GM21717 (cell line): ENCODE results near the gene TMEM184C.

Experiments
- ATAC-seq: cut with Tn5 transposase; IDR thresholded peaks from one replicate; pipeline ENCODE4 v1.9.1; 2021; ENCODE audit warnings: mild to moderate bottlenecking, moderate library complexity; ENCODE audit not compliant: unreplicated experiment

TMEM184C gene

GRCh38 chr4:147617173-147617840 lies at the start of gene TMEM184C:
Gene TMEM184C, plus strand, starts transcription at chr4:147617397. Its CDS starts 560 bp downstream, at chr4:147617957.
- peak; percentile 100 for ATAC-seq

GRCh38 chr4:147570616-147571015 lies 46.6 kb upstream of the TMEM184C start:
- no peak for ATAC-seq

- ATAC-seq = no peak
Measured at GRCh38 chr4:147571036-147571770, 46.0 kb upstream of the TMEM184C start.

GRCh38 chr4:147576084-147576483 lies 41.1 kb upstream of the TMEM184C start:
- no peak for ATAC-seq

- ATAC-seq = peak; percentile 69
Measured at GRCh38 chr4:147578051-147578476, 39.1 kb upstream of the TMEM184C start.

GRCh38 chr4:147578593-147578992 lies 38.6 kb upstream of the TMEM184C start:
- no peak for ATAC-seq

- ATAC-seq = no peak
Measured at GRCh38 chr4:147580396-147580795, 36.8 kb upstream of the TMEM184C start.

GRCh38 chr4:147581606-147582350 lies 35.4 kb upstream of the TMEM184C start:
- no peak for ATAC-seq

GRCh38 chr4:147582386-147583060 lies 34.7 kb upstream of the TMEM184C start:
- ATAC-seq = no peak

- ATAC-seq = no peak
Measured at GRCh38 chr4:147583876-147584275, 33.3 kb upstream of the TMEM184C start.

- no peak for ATAC-seq
Measured at GRCh38 chr4:147586032-147586431, 31.2 kb upstream of the TMEM184C start.

GRCh38 chr4:147586637-147587036 lies 30.6 kb upstream of the TMEM184C start:
- peak; percentile 91 for ATAC-seq

- ATAC-seq = no peak
Measured at GRCh38 chr4:147587041-147587440, 30.2 kb upstream of the TMEM184C start.

GRCh38 chr4:147589586-147589985 lies 27.6 kb upstream of the TMEM184C start:
- ATAC-seq = no peak

GRCh38 chr4:147590249-147590920 lies 26.8 kb upstream of the TMEM184C start:
- ATAC-seq = peak; percentile 54

GRCh38 chr4:147591106-147591505 lies 26.1 kb upstream of the TMEM184C start:
- no peak for ATAC-seq

- no peak for ATAC-seq
Measured at GRCh38 chr4:147594107-147594506, 23.1 kb upstream of the TMEM184C start.

GRCh38 chr4:147594578-147594977 lies 22.6 kb upstream of the TMEM184C start:
- no peak for ATAC-seq

- ATAC-seq = no peak
Measured at GRCh38 chr4:147596377-147596776, 20.8 kb upstream of the TMEM184C start.

GRCh38 chr4:147596981-147597380 lies 20.2 kb upstream of the TMEM184C start:
- no peak for ATAC-seq

- ATAC-seq = no peak
Measured at GRCh38 chr4:147597561-147597960, 19.6 kb upstream of the TMEM184C start.
